ENCODE measurements around the gene CADM2.

Gene CADM2

GRCh38 chr3:85075663-85076062, 116.9 kb downstream of the CADM2 start:
- Histone ChIP-seq H3K9me3 (ENCODE audit: control insufficient read depth, insufficient read depth, low read depth, low read length) (no peaks in the 10 kb centered on the region), H3K4me3 (ENCODE audit: low read depth, low read length) (no peak overlapping the region), H3K27ac (ENCODE audit: extremely low read depth, low read depth, low read length) (no peak overlapping the region), H3K36me3 (ENCODE audit: control insufficient read depth in 2 of 2, insufficient read depth in 1 of 2, low read length in 2 of 2) (no peaks in the 10 kb centered on the region), H3K4me1 (ENCODE audit: control insufficient read depth, insufficient read depth, low read length) (no peaks in the 10 kb centered on the region)
- ChIA-PET CTCF (no interaction called here), POLR2A (no interaction called here)
- TF ChIP-seq AEBP2 (tag by site-specific recombination; IDR thresholded peaks at IDR 0.05; ENCODE audit: borderline replicate concordance) (no peak), ZNF558 (tag by site-specific recombination; IDR thresholded peaks at IDR 0.05) (no peak), ZNF660 (tag by site-specific recombination; IDR thresholded peaks at IDR 0.05) (no peak), SP3 (tag by site-specific recombination; IDR thresholded peaks at IDR 0.05) (no peak), ZNF488 (tag by site-specific recombination; IDR thresholded peaks at IDR 0.05) (no peak), ZNF626 (tag by site-specific recombination; IDR thresholded peaks at IDR 0.05) (no peak), ZNF555 (tag by site-specific recombination; conservative IDR thresholded peaks at IDR 0.05) (no peak), ZSCAN30 (tag by site-specific recombination; IDR thresholded peaks at IDR 0.05) (no peak), ZNF791 (tag by site-specific recombination; IDR thresholded peaks at IDR 0.05) (no peak), ZXDB (tag by site-specific recombination; IDR thresholded peaks at IDR 0.05) (no peak), PRDM2 (tag by site-specific recombination; IDR thresholded peaks at IDR 0.05; ENCODE audit: borderline replicate concordance) (no peak), KLF17 (tag by site-specific recombination; IDR thresholded peaks at IDR 0.05) (no peak), ZNF529 (tag by site-specific recombination; IDR thresholded peaks at IDR 0.05; ENCODE audit: insufficient replicate concordance) (no peak), TSHZ1 (tag by site-specific recombination; IDR thresholded peaks at IDR 0.05; ENCODE audit: borderline replicate concordance) (no peak), ZNF174 (tag by site-specific recombination; IDR thresholded peaks at IDR 0.05) (no peak), ZEB2 (tag by site-specific recombination; IDR thresholded peaks at IDR 0.05) (no peak), ZNF292 (tag by site-specific recombination; IDR thresholded peaks at IDR 0.05; ENCODE audit: borderline replicate concordance, low read depth) (no peak), ZNF596 (tag by site-specific recombination; IDR thresholded peaks at IDR 0.05) (no peak)
